Measurements from ENCODE around the gene GPR155.

GPR155 gene

DNA sequence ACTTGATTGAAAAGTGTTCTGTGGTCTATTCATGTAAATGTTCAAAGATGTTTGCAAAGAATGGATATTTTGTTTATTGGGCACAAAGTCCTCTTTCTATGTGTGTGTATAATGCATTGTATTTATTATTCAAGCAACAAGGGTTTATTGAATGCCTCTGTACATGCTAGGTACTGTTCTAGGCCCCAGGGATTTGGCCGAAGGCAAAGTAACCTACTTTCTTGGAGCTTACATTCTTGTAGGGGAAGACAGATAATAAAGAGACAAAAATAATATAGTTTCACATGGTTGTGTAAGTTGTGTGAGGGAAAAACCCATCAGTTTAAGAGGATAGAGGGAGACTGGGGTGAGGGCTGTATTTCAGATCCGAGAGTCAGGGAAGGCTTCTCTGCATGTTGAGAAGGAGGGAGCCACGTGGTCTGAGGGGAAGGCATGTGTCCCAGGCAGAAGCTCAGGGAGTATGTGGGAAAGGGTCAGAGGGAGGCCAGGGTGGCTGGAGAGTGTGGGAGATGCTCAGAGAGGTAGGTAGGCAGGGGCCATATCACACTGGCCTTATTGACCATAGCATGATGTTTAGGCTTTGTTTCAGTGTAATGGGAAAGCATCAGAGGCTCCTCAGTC is 40.4 kb upstream of the GPR155 start:
- no peak for DNase-seq

DNA sequence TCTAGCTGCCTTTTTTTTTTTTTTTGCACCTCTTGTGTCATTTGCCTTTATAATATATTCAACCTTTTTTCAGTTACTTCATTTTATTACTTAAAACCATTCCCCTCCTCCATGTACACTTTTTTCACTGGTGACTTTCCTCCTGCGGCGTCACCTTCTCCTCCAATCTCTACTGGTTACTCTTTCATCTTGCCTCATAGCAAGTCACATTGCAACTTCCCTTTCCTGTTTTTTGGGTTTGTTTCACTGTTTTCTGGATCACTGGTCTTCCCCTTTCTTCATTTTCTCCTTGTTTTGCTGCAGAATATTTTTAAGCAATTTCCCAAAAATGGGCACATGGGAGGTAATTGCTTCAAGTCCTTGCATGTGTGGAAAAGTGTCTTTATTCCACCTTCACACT is 37.7 kb upstream of the GPR155 start:
- Histone ChIP-seq H3K9me3 (ENCODE audit: severe bottlenecking) (no peaks in the 10 kb centered on the region), H3K27me3 (ENCODE audit: insufficient read depth, low read depth, severe bottlenecking) (no peaks in the 10 kb centered on the region), H3K27ac (no peak overlapping the region), H3K4me3 (ENCODE audit: low read depth, low read length) (no peak overlapping the region), H3K36me3 (no peaks in the 10 kb centered on the region)
- no peak for DNase-seq
- TF ChIP-seq, protein P1, sequence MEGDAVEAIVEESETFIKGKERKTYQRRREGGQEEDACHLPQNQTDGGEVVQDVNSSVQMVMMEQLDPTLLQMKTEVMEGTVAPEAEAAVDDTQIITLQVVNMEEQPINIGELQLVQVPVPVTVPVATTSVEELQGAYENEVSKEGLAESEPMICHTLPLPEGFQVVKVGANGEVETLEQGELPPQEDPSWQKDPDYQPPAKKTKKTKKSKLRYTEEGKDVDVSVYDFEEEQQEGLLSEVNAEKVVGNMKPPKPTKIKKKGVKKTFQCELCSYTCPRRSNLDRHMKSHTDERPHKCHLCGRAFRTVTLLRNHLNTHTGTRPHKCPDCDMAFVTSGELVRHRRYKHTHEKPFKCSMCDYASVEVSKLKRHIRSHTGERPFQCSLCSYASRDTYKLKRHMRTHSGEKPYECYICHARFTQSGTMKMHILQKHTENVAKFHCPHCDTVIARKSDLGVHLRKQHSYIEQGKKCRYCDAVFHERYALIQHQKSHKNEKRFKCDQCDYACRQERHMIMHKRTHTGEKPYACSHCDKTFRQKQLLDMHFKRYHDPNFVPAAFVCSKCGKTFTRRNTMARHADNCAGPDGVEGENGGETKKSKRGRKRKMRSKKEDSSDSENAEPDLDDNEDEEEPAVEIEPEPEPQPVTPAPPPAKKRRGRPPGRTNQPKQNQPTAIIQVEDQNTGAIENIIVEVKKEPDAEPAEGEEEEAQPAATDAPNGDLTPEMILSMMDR (IDR thresholded peaks at IDR 0.05; ENCODE audit: low read depth, low read length) = no peak

More for the DNA sequence above, 40.4 kb upstream of the GPR155 start:
- H3K9me3 ChIP-seq (ENCODE audit: severe bottlenecking) = no peaks in the 10 kb centered on the region
- H3K27ac ChIP-seq = no peak overlapping the region
- H3K36me3 ChIP-seq = no peaks in the 10 kb centered on the region
- no peak overlapping the region for H3K4me3 ChIP-seq (ENCODE audit: low read depth, low read length)
- TF ChIP-seq, protein P1 (IDR thresholded peaks at IDR 0.05; ENCODE audit: low read depth, low read length) = no peak
- H3K27me3 ChIP-seq (ENCODE audit: insufficient read depth, low read depth, severe bottlenecking) = no peaks in the 10 kb centered on the region

DNA sequence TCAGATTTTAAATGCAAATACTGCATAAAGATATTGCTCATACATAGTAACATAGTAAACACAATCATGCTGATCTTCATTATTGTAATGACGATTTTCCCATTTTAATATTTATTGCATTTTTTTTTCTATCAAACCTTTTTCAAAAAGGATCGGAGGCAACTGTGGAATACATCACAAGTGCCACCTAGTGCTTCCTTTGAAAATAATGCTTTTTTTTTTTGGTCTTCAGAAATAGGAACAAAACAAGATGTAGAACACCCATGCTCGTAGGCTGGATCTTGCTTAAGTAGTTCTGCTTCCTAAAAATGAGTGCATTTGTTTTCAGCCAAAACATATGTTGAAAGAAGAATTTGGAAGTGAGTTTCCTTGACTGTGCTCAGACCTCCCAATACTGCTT is 35.7 kb upstream of the GPR155 start:
- no peak overlapping the region for H3K4me3 ChIP-seq (ENCODE audit: low read depth, low read length)
- no peak overlapping the region for H3K27ac ChIP-seq
- TF ChIP-seq, protein P1 (IDR thresholded peaks at IDR 0.05; ENCODE audit: low read depth, low read length) = no peak
- H3K27me3 ChIP-seq (ENCODE audit: insufficient read depth, low read depth, severe bottlenecking) = no peaks in the 10 kb centered on the region
- H3K36me3 ChIP-seq = no peaks in the 10 kb centered on the region
- DNase-seq = no peak
- H3K9me3 ChIP-seq (ENCODE audit: severe bottlenecking) = no peaks in the 10 kb centered on the region

DNA sequence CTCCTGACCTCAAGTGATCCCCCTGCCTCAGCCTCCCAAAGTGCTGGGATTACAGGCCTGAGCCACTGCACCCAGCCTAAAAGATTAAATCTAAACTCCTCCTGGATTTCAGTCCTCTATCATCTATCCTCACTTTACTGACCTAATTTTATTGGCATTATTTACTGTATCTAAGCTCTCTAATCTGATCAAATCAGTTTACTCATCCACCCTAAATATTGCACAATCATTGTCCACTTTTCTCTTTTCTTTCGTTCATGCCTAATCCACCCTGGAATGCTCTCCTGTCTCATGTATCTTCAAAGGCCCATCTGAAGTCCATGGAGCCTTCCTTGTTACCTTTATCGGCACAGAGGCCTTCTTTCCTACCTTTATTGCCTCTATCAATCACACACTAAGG is 31.6 kb upstream of the GPR155 start:
- Histone ChIP-seq H3K27ac (no peak overlapping the region), H3K4me3 (ENCODE audit: low read depth, low read length) (no peak overlapping the region), H3K27me3 (ENCODE audit: insufficient read depth, low read depth, severe bottlenecking) (no peaks in the 10 kb centered on the region), H3K9me3 (ENCODE audit: severe bottlenecking) (no peaks in the 10 kb centered on the region), H3K36me3 (no peaks in the 10 kb centered on the region)
- TF ChIP-seq, protein P1 (IDR thresholded peaks at IDR 0.05; ENCODE audit: low read depth, low read length) = no peak
- no peak for DNase-seq

DNA sequence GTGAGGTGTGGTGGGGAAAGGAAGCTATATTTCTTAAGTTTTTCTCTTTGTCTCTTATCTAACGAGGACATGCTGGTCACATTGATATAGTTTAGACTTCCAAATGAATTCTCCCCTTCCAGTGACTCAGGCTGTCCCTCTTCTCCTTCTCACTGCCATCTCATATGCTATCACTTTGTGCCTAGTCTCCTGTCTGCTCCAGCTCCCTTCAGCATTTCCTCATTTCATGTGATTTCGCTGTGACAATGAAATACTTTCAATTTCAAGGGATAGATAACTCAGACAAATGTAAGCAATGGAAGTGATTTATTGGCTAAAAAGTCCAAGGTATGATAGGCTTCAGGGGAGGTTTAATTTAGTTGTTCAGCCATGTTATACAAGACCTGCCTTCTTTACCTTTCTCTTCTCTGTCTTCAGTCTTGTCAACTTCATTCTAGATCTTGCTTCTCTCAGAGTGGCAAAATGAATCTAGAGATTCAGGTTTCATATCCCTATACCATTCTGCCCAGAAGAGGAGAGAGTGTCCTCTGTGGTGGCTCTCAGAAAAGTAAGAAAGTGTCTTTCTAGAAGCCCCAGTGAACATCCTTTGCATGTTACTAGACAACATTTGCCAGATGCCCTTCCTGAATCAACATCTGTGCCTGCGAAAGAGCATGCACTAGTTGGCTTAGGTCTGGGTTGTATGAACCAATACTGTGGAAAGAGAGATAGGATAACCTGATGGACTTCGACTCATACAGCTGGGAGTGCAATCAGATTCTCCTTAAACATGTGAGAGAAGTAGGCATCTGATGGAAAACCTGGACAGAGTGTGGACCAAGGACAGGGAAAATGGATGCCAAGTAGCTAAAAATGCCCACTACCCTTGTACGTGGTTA is 29.9 kb upstream of the GPR155 start:
- Histone ChIP-seq H3K27ac (no peak overlapping the region), H3K4me3 (ENCODE audit: low read depth, low read length) (no peak overlapping the region), H3K9me3 (ENCODE audit: severe bottlenecking) (peaks cover 2% of the 10 kb centered on the region), H3K36me3 (no peaks in the 10 kb centered on the region), H3K27me3 (ENCODE audit: insufficient read depth, low read depth, severe bottlenecking) (no peaks in the 10 kb centered on the region)
- TF ChIP-seq, protein P1 (IDR thresholded peaks at IDR 0.05; ENCODE audit: low read depth, low read length) = no peak
- no peak for DNase-seq

Measured in WERI-Rb-1 (cell line).